HepG2 (cell line): ENCODE results near the gene CHMP1A. TPM values are rescaled to one million over a fixed set of nuclear protein-coding genes. Genes with fewer than 3 reads are reported as not detected.

ENCODE experiments used
- GTF2F1 ChIP-seq: fragments of 150-350 bp; IDR thresholded peaks from 2 replicates; pipeline ENCODE4 v1.6.1; 2014; ENCODE audit warnings: low read length
- ISX ChIP-seq: sonication (generic); formaldehyde crosslinking; conservative IDR thresholded peaks from 2 replicates; pipeline ENCODE4 v1.5.0; 2020; ENCODE audit warnings: missing genetic modification reagents
- KAT2B ChIP-seq: fragments of 150-350 bp; IDR thresholded peaks from 2 replicates; pipeline ENCODE4 v1.6.1; 2014; ENCODE audit warnings: low read depth, low read length, borderline replicate concordance
- KLF9 ChIP-seq: IDR thresholded peaks from 2 replicates; pipeline ENCODE4 v1.6.1; 2016; ENCODE audit warnings: low read depth
- MTF2 ChIP-seq: sonication (generic); formaldehyde crosslinking; IDR thresholded peaks from 2 replicates; pipeline ENCODE4 v1.5.0; 2020; ENCODE audit warnings: missing genetic modification reagents, borderline replicate concordance
- NCOA2 ChIP-seq: sonication (generic); formaldehyde crosslinking; IDR thresholded peaks from 2 replicates; pipeline ENCODE4 v1.8.0; 2022; ENCODE audit warnings: inconsistent platforms
- NFE2 ChIP-seq: sonication (generic); formaldehyde crosslinking; IDR thresholded peaks from 2 replicates; pipeline ENCODE4 v1.4.0; 2020; ENCODE audit warnings: missing genetic modification reagents
- NFKB2 ChIP-seq: sonication (generic); formaldehyde crosslinking; IDR thresholded peaks from 2 replicates; pipeline ENCODE4 v1.4.0; 2020; ENCODE audit warnings: missing genetic modification reagents, borderline replicate concordance
- POLR2G ChIP-seq: fragments of 200-400 bp; formaldehyde crosslinking; IDR thresholded peaks from 2 replicates; pipeline ENCODE4 v1.6.1; 2018; ENCODE audit warnings: mild to moderate bottlenecking, low read depth, low read length, moderate library complexity
- SAFB2 ChIP-seq: sonication (generic); formaldehyde crosslinking; IDR thresholded peaks from 2 replicates; pipeline ENCODE4 v1.5.1; 2020; ENCODE audit warnings: missing genetic modification reagents, low read depth, mild to moderate bottlenecking, borderline replicate concordance
- SP1 ChIP-seq, 2 experiments: fragments of 450-650 bp in 1 of 2; sonication (generic) in 1 of 2; formaldehyde crosslinking in 1 of 2; IDR thresholded peaks; 2 replicates each; pipeline versions ENCODE4 v1.4.0 to v1.6.1; 2016 to 2020; ENCODE audit warnings: missing genetic modification reagents in 1 of 2
- XRCC5 ChIP-seq: fragments of 200-400 bp; formaldehyde crosslinking; optimal IDR thresholded peaks from 2 replicates; pipeline ENCODE3; 2017; ENCODE audit warnings: mild to moderate bottlenecking, low read length
- ZFP36 ChIP-seq: fragments of 150-350 bp; IDR thresholded peaks from 2 replicates; pipeline ENCODE4 v1.6.1; 2018; ENCODE audit warnings: borderline replicate concordance, low read length, low read depth; ENCODE audit not compliant: partially characterized antibody
- ZKSCAN1 ChIP-seq: fragments of 150-350 bp; IDR thresholded peaks from 2 replicates; pipeline ENCODE4 v1.6.1; 2014; ENCODE audit warnings: low read length
- ZKSCAN8 ChIP-seq: IDR thresholded peaks from 2 replicates; pipeline ENCODE4 v1.6.1; 2016; ENCODE audit warnings: borderline replicate concordance, missing genetic modification reagents, missing compliant biosample characterization
- ZNF205 ChIP-seq: IDR thresholded peaks from 2 replicates; pipeline ENCODE4 v1.6.1; 2018; ENCODE audit warnings: missing biosample characterization, missing genetic modification reagents
- ZNF589 ChIP-seq: sonication (generic); formaldehyde crosslinking; conservative IDR thresholded peaks from 2 replicates; pipeline ENCODE4 v1.8.0; 2022; ENCODE audit warnings: mild to moderate bottlenecking, moderate library complexity, missing genetic modification reagents
- ZNF614 ChIP-seq: IDR thresholded peaks from 2 replicates; pipeline ENCODE4 v1.6.1; 2018; ENCODE audit warnings: missing biosample characterization, missing genetic modification reagents, inconsistent platforms, borderline replicate concordance
- ZNF879 ChIP-seq: sonication (generic); formaldehyde crosslinking; IDR thresholded peaks from 2 replicates; pipeline ENCODE4 v1.8.1; 2023; ENCODE audit warnings: missing genetic modification reagents
- polyA plus RNA-seq, 8 experiments: library from polyadenylated mRNA; depleted of rRNA in 3 of 8; stranded (reverse) in 7 of 8; unstranded in 1 of 8; fragments of >200 nt; fragmentation: Illumina TruSeq in 4 of 8; extraction: Trizol in 4 of 8; gene quantifications; 2 replicates each; pipeline versions ENCODE4 v1.2.1 to v1.2.3, GENCODE V29; 2011 to 2016; ENCODE audit warnings: low read depth in 4 of 8, missing spikeins in 1 of 8, mixed read lengths in 1 of 8; ENCODE audit not compliant: insufficient read depth in 1 of 8
- total RNA-seq, 5 experiments: library from RNA; depleted of rRNA; stranded (reverse); fragments of >200 nt; fragmentation: Illumina TruSeq; extraction: Trizol; gene quantifications; 2 replicates each; pipeline ENCODE4 v1.2.3, GENCODE V29; 2016; ENCODE audit warnings: low read depth in 1 of 5
- TF ChIP-seq, protein P1 (sequence below), 2 experiments: IDR thresholded peaks; 2 replicates each; pipeline ENCODE4 v1.6.1; 2011 to 2012; ENCODE audit warnings: low read length in 2 of 2, borderline replicate concordance in 1 of 2, low read depth in 1 of 2, mild to moderate bottlenecking in 1 of 2, moderate library complexity in 1 of 2
- TF ChIP-seq, protein P2 (sequence below): sonication (generic); formaldehyde crosslinking; IDR thresholded peaks from 2 replicates; pipeline ENCODE4 v1.8.1; 2023; ENCODE audit warnings: missing genetic modification reagents, inconsistent platforms, borderline replicate concordance
- TF ChIP-seq, protein P3 (sequence below): sonication (generic); formaldehyde crosslinking; IDR thresholded peaks from 2 replicates; pipeline ENCODE4 v1.5.1; 2020; ENCODE audit warnings: mild to moderate bottlenecking, missing genetic modification reagents, borderline replicate concordance
- TF ChIP-seq, protein P4 (sequence below): sonication (generic); formaldehyde crosslinking; IDR thresholded peaks from 2 replicates; pipeline ENCODE4 v1.4.0; 2020; ENCODE audit warnings: mild to moderate bottlenecking, missing genetic modification reagents

Gene CHMP1A
- total and polyA plus RNA-seq, 2 of the 13 experiments (the other 11 are each of a cell fraction or from before 2014, with no cell fraction given) = 69.4 to 73.3 TPM

DNA sequence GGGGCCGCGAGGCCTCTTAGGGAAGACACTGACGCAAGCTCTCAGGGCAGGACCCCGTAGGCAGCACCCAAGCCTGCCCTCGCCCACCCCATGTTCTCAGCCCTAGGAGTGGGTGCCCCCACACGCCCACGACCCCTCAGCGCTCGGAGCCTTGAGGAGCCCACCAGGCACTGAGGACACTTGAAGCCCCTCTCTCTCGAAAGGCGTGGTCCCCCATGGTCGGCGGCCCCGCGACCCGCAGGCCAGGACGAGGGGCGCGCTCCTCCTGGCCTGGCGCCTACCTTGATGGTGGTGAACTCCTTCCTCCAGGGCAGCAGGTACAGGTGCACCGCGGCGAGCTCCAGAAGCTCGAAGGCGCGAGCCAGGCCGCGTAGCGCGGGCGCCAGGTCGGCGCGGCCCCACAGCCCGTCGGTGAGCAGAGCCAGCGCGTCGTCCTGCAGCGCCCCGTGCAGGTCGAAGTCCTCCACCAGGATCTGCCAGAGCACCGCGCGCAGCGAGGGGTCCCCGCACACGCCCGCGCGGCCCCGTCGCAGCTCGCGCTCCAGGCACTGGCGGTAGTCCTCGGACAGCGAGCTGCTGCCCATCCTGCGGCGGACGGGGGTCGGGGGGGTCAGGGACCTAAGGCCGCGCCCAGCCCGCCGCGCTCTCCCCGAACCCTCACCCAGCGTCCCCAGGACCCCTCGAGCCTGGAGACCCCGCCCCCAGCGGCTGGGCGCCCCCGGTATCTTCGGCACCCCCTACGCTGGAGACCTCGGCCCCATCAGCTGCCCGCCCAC lies 43.3 kb upstream of the CHMP1A start (continued):
- TF ChIP-seq, protein P1, sequence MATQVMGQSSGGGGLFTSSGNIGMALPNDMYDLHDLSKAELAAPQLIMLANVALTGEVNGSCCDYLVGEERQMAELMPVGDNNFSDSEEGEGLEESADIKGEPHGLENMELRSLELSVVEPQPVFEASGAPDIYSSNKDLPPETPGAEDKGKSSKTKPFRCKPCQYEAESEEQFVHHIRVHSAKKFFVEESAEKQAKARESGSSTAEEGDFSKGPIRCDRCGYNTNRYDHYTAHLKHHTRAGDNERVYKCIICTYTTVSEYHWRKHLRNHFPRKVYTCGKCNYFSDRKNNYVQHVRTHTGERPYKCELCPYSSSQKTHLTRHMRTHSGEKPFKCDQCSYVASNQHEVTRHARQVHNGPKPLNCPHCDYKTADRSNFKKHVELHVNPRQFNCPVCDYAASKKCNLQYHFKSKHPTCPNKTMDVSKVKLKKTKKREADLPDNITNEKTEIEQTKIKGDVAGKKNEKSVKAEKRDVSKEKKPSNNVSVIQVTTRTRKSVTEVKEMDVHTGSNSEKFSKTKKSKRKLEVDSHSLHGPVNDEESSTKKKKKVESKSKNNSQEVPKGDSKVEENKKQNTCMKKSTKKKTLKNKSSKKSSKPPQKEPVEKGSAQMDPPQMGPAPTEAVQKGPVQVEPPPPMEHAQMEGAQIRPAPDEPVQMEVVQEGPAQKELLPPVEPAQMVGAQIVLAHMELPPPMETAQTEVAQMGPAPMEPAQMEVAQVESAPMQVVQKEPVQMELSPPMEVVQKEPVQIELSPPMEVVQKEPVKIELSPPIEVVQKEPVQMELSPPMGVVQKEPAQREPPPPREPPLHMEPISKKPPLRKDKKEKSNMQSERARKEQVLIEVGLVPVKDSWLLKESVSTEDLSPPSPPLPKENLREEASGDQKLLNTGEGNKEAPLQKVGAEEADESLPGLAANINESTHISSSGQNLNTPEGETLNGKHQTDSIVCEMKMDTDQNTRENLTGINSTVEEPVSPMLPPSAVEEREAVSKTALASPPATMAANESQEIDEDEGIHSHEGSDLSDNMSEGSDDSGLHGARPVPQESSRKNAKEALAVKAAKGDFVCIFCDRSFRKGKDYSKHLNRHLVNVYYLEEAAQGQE (IDR thresholded peaks at IDR 0.05; ENCODE audit: borderline replicate concordance in 1 of 2, low read depth in 1 of 2, low read length in 2 of 2) = no peak
- TF ChIP-seq ZNF205 (CRISPR knock-in tag) (0 out of 2 replicates have a peak, but pooled peaks have one; percentile 21), KAT2B (no peak), SAFB2 (peak; percentile 91; the same call in 1 of the 2 replicates), ZKSCAN8 (CRISPR knock-in tag) (no peak), GTF2F1 (no peak), NFE2 (CRISPR knock-in tag) (no peak), ISX (CRISPR knock-in tag) (no peak), KLF9 (CRISPR knock-in tag) (0 out of 2 replicates have a peak, but pooled peaks have one; percentile 11), ZNF879 (CRISPR knock-in tag) (peak; percentile 28; the same call in 1 of the 2 replicates), ZFP36 (no peak), ZNF589 (no peak; the same call in 1 of the 2 replicates), ZKSCAN1 (no peak), NFKB2 (CRISPR knock-in tag) (no peak; the same call in 1 of the 2 replicates), ZNF614 (CRISPR knock-in tag) (peak; percentile 77; the same call in 1 of the 2 replicates), SP1 (IDR thresholded peaks at IDR 0.05) (no peak), SP1 (CRISPR knock-in tag; IDR thresholded peaks at IDR 0.05) (no peak), MTF2 (CRISPR knock-in tag) (0 out of 2 replicates have a peak, but pooled peaks have one; percentile 63), POLR2G (no peak), NCOA2 (CRISPR knock-in tag) (peak; percentile 13; the same call in 1 of the 2 replicates), XRCC5 (peak; percentile 7)
- TF ChIP-seq, protein P2, sequence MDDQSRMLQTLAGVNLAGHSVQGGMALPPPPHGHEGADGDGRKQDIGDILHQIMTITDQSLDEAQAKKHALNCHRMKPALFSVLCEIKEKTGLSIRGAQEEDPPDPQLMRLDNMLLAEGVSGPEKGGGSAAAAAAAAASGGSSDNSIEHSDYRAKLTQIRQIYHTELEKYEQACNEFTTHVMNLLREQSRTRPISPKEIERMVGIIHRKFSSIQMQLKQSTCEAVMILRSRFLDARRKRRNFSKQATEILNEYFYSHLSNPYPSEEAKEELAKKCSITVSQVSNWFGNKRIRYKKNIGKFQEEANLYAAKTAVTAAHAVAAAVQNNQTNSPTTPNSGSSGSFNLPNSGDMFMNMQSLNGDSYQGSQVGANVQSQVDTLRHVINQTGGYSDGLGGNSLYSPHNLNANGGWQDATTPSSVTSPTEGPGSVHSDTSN (CRISPR knock-in tag) = peak; percentile 77
- TF ChIP-seq, protein P3, sequence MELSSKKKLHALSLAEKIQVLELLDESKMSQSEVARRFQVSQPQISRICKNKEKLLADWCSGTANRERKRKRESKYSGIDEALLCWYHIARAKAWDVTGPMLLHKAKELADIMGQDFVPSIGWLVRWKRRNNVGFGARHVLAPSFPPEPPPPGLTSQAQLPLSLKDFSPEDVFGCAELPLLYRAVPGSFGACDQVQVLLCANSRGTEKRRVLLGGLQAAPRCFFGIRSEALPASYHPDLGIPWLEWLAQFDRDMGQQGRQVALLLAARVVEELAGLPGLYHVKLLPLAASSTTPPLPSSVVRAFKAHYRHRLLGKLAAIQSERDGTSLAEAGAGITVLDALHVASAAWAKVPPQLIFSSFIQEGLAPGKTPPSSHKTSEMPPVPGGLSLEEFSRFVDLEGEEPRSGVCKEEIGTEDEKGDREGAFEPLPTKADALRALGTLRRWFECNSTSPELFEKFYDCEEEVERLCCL (CRISPR knock-in tag) = 0 out of 2 replicates have a peak, but pooled peaks have one; percentile 37
- TF ChIP-seq, protein P4, sequence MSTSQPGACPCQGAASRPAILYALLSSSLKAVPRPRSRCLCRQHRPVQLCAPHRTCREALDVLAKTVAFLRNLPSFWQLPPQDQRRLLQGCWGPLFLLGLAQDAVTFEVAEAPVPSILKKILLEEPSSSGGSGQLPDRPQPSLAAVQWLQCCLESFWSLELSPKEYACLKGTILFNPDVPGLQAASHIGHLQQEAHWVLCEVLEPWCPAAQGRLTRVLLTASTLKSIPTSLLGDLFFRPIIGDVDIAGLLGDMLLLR (CRISPR knock-in tag) = peak; percentile 81
